Measurements from ENCODE around the gene TBCA. TPM values are rescaled to one million over a fixed set of nuclear protein-coding genes. Genes with fewer than 3 reads are reported as not detected.
"Not testable (repeated sequence)": the region's sequence is repeated elsewhere in the genome, so short reads cannot be mapped to it uniquely, and the experiment has no call there.

Gene TBCA
- total RNA-seq, 1 experiment from 2014 or later, result 707 TPM

GRCh38 chr5:77758141-77758938 lies 17.8 kb downstream of the TBCA start:
- no peak overlapping the region for H3K27ac ChIP-seq
- no peaks in the 10 kb centered on the region for H3K27me3 ChIP-seq
- H3K9me3 ChIP-seq (replicated peaks), result peaks cover 3% of the 10 kb centered on the region; the same call in 1 of the 2 replicates
- peaks cover 53% of the 10 kb centered on the region for H3K36me3 ChIP-seq
- no peak for DNase-seq
- H3K4me1 ChIP-seq, result no peaks in the 10 kb centered on the region
- no peak overlapping the region for H3K4me3 ChIP-seq

- H3K27me3 ChIP-seq, result no peaks in the 10 kb centered on the region
- no peaks in the 10 kb centered on the region for H3K9me3 ChIP-seq (replicated peaks)
- peaks cover 17% of the 10 kb centered on the region for H3K36me3 ChIP-seq
- H3K4me1 ChIP-seq, result no peaks in the 10 kb centered on the region
- H3K27ac ChIP-seq, result no peak overlapping the region
- no peak overlapping the region for H3K4me3 ChIP-seq
- DNase-seq, result no peak
Observed at GRCh38 chr5:77751328-77752023, 24.7 kb downstream of the TBCA start.

DNA sequence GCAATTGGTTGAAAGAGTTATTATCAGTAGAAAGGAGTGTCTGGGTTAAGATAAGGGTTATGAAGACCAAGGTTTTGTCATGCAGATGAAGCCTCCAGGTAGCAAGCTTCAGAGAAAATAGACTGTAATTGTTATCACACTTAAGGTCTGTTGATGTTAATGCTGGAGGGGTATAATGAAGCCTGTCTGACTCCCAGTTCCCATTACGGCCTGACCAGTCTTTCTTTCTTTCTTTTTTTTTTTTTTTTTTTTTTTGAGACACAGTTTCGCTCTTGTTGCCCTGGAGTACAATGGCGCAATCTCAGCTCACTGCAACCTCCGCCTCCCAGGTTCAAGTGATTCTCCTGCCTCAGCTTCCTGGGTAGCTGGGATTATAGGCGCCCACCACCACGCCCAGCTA lies 25.2 kb downstream of the TBCA start:
- H3K27ac ChIP-seq; H3K27me3 ChIP-seq; H3K9me3 ChIP-seq (replicated peaks); H3K4me3 ChIP-seq; DNase-seq; H3K4me1 ChIP-seq: not testable (repeated sequence)
- peaks cover 21% of the 10 kb centered on the region for H3K36me3 ChIP-seq

DNA sequence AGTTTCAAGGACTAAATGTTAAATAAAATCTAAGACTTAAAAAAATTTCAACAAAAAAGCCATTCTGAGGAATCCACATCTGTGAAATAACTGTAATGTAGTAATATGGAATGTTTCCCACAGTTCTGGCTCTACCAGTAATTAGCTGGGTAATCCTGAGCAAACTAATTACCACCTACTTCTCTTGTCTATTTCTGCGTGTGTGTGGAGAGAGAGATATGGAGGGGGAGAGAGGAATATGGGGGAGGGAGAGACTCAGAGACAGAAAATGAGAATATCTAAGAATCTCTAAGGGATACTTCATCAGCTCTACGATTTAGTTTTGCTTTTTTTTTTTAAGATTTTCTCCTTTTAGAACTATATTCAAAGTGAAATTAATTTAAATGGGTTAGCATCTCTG lies 28.0 kb downstream of the TBCA start:
- H3K27me3 ChIP-seq, result no peaks in the 10 kb centered on the region
- no peak overlapping the region for H3K27ac ChIP-seq
- no peaks in the 10 kb centered on the region; the same call in 1 of the 2 replicates for H3K9me3 ChIP-seq (replicated peaks)
- no peaks in the 10 kb centered on the region for H3K4me1 ChIP-seq
- no peak overlapping the region for H3K4me3 ChIP-seq
- H3K36me3 ChIP-seq, result peaks cover 20% of the 10 kb centered on the region
- DNase-seq, result no peak

- H3K27me3 ChIP-seq, result no peaks in the 10 kb centered on the region
- DNase-seq, result no peak
- no peaks in the 10 kb centered on the region for H3K4me1 ChIP-seq
- peaks cover 15% of the 10 kb centered on the region; the same call in 1 of the 2 replicates for H3K36me3 ChIP-seq
- H3K9me3 ChIP-seq (replicated peaks), result no peaks in the 10 kb centered on the region; the same call in 1 of the 2 replicates
- H3K4me3 ChIP-seq, result no peak overlapping the region
- no peak overlapping the region for H3K27ac ChIP-seq
Observed at GRCh38 chr5:77744116-77744515, 32.0 kb downstream of the TBCA start.

DNA sequence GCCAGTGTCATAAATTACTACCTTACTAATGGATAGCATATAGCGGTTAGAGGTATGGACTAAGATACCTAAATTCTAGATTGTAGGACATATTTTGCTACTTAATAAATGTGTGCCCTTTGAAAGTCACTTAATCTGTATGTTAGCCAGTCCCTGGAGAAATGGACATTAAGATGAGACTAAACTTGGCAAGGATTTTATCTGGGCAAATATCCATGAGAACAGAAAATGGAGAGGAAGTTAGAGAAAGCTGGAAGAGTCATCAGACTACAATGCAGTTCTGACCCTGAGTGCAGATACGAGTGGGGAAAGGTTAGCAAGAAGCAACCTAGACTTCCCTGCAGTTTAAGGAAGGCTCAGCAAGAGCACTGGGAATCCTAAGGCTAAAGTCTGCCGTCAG lies 33.0 kb downstream of the TBCA start:
- no peak overlapping the region for H3K4me3 ChIP-seq
- no peaks in the 10 kb centered on the region for H3K27me3 ChIP-seq
- DNase-seq, result no peak
- H3K4me1 ChIP-seq, result no peaks in the 10 kb centered on the region
- H3K9me3 ChIP-seq (replicated peaks), result no peaks in the 10 kb centered on the region; the same call in 1 of the 2 replicates
- peaks cover 15% of the 10 kb centered on the region; the same call in 1 of the 2 replicates for H3K36me3 ChIP-seq
- no peak overlapping the region for H3K27ac ChIP-seq

- no peak for DNase-seq
- Histone ChIP-seq H3K9me3 (replicated peaks) (no peaks in the 10 kb centered on the region; the same call in 1 of the 2 replicates), H3K36me3 (peaks cover 14% of the 10 kb centered on the region; the same call in 1 of the 2 replicates), H3K27ac (no peak overlapping the region), H3K27me3 (no peaks in the 10 kb centered on the region), H3K4me3 (no peak overlapping the region), H3K4me1 (no peaks in the 10 kb centered on the region)
Observed at GRCh38 chr5:77741608-77742007, 34.5 kb downstream of the TBCA start.

DNA sequence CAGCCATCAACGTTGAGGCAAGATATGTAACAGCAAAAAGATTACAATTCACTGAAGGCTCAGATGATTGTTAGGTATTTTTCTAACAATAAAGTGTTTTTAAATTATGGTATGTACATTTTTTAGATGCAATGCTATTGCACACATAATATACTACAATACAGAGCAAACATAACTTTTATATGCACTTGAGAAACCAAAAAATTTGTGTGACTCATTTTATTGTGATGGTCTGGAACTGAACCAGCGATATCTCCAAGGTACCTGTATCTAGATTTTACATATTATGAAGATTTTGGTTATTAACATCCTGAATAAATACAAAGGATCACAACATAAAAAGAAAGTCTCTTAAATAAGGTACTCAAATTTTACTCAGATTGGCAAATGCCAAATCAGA lies 41.3 kb downstream of the TBCA start:
- no peak for DNase-seq
- H3K36me3 ChIP-seq, result peaks cover 18% of the 10 kb centered on the region
- no peaks in the 10 kb centered on the region for H3K4me1 ChIP-seq
- no peaks in the 10 kb centered on the region for H3K9me3 ChIP-seq (replicated peaks)
- H3K27ac ChIP-seq, result no peak overlapping the region
- H3K4me3 ChIP-seq, result no peak overlapping the region
- no peaks in the 10 kb centered on the region for H3K27me3 ChIP-seq

DNA sequence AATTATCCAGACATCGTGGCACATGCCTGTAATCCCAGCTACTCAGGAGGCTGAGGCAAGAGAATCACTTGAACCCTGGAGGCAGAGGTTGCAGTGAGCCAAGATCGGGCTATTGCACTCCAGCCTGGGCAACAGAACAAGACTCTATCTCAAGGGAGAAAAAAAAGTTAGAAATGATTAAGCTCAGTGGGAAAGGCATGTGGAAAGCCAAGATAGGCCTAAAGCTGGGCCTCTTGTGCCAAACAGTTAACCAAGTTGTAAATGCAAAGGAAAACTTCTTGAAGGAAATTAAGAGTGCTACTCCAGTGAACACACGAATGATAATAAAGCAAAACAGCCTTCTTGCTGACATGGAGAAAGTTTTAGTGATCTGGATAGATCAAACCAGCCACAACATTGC lies 43.0 kb downstream of the TBCA start:
- Histone ChIP-seq H3K4me3 (no peak overlapping the region), H3K4me1 (no peaks in the 10 kb centered on the region), H3K27me3 (no peaks in the 10 kb centered on the region), H3K36me3 (peaks cover 19% of the 10 kb centered on the region), H3K9me3 (replicated peaks) (no peaks in the 10 kb centered on the region), H3K27ac (no peak overlapping the region)
- no peak for DNase-seq

DNA sequence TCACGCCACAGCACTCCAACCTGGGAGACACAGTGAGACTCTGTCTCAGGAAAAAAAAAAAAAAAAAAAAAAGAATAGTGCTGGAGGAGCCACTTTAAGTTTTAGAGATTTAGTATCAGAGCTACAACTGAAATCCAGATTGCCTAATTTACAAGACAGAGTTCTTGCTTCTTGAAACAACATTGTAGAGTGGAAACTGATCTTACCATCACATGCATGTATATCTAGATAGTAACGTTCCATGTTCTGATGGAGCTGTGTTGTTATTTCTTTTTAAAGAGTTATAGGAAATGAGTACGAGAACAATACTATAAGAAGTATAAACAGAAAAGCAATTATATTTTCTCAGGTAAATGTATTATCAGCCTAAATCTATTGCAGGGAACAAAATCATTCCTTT lies 48.9 kb downstream of the TBCA start:
- no peak overlapping the region for H3K4me3 ChIP-seq
- peaks cover 30% of the 10 kb centered on the region for H3K36me3 ChIP-seq
- H3K4me1 ChIP-seq, result peaks cover 5% of the 10 kb centered on the region
- H3K9me3 ChIP-seq (replicated peaks), result no peaks in the 10 kb centered on the region
- H3K27ac ChIP-seq, result no peak overlapping the region
- no peaks in the 10 kb centered on the region for H3K27me3 ChIP-seq
- no peak for DNase-seq

- Histone ChIP-seq H3K4me3 (no peak overlapping the region), H3K9me3 (replicated peaks) (no peaks in the 10 kb centered on the region), H3K27ac (no peak overlapping the region), H3K36me3 (peaks cover 17% of the 10 kb centered on the region), H3K27me3 (no peaks in the 10 kb centered on the region), H3K4me1 (peaks cover 14% of the 10 kb centered on the region)
- no peak for DNase-seq
Observed at GRCh38 chr5:77725616-77726015, 50.5 kb downstream of the TBCA start.

DNA sequence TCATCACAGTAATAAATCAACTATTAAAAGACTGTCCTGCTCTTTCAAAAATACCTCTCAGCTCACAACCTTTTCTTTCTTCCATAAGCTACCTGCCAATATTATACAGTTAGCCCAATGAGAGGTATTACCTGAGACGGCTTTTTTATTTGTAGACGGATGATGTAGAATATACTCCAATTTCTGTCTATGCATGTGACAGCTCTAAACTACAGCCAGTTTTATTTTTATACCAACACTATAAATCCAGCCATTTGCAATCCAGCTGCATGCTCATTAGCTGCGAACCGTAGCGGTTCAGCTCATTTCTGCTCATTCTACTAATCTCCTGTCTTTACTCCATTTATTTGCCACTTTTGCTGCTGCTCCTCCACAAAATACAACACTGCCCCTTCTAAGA lies 51.2 kb downstream of the TBCA start:
- no peak for DNase-seq
- Histone ChIP-seq H3K36me3 (peaks cover 14% of the 10 kb centered on the region), H3K9me3 (replicated peaks) (no peaks in the 10 kb centered on the region), H3K27me3 (no peaks in the 10 kb centered on the region), H3K4me3 (no peak overlapping the region), H3K27ac (no peak overlapping the region), H3K4me1 (peaks cover 14% of the 10 kb centered on the region)

- H3K9me3 ChIP-seq (replicated peaks), result 0 out of 2 replicates have a peak, but pooled peaks cover 3% of the 10 kb centered on the region
- H3K27me3 ChIP-seq, result no peaks in the 10 kb centered on the region
- no peak overlapping the region for H3K4me3 ChIP-seq
- no peak for DNase-seq
- no peak overlapping the region for H3K27ac ChIP-seq
- peaks cover 14% of the 10 kb centered on the region for H3K4me1 ChIP-seq
- peaks cover 7% of the 10 kb centered on the region; the same call in 1 of the 2 replicates for H3K36me3 ChIP-seq
Observed at GRCh38 chr5:77719666-77720363, 56.3 kb downstream of the TBCA start.

GRCh38 chr5:77718934-77719610 lies 57.1 kb downstream of the TBCA start:
- Histone ChIP-seq H3K27ac (no peak overlapping the region), H3K36me3 (peaks cover 7% of the 10 kb centered on the region; the same call in 1 of the 2 replicates), H3K9me3 (replicated peaks) (0 out of 2 replicates have a peak, but pooled peaks cover 3% of the 10 kb centered on the region), H3K4me3 (no peak overlapping the region), H3K27me3 (no peaks in the 10 kb centered on the region), H3K4me1 (peaks cover 14% of the 10 kb centered on the region)
- DNase-seq, result no peak
